ENCODE measurements around the gene ATP1A2. TPM values are rescaled to one million over a fixed set of nuclear protein-coding genes. Genes with fewer than 3 reads are reported as not detected.

ATP1A2 gene
- total RNA-seq, 4 donors from 2014 or later, result 2.2 to 32.6 (median 5.3) TPM

GRCh38 chr1:160163615-160164014 lies 48.1 kb downstream of the ATP1A2 start:
- Histone ChIP-seq H3K9me3 (no peaks in the 10 kb centered on the region), H3K4me1 (no peaks in the 10 kb centered on the region), H3K4me3 (no peak overlapping the region), H3K27me3 (peaks cover 0 to 22% (median 0%) of the 10 kb centered on the region in 4 donors), H3K27ac (no peak overlapping the region), H3K36me3 (no peaks in the 10 kb centered on the region)
- TF ChIP-seq POLR2A (IDR thresholded peaks at IDR 0.05), result no peak
- TF ChIP-seq, protein P1, sequence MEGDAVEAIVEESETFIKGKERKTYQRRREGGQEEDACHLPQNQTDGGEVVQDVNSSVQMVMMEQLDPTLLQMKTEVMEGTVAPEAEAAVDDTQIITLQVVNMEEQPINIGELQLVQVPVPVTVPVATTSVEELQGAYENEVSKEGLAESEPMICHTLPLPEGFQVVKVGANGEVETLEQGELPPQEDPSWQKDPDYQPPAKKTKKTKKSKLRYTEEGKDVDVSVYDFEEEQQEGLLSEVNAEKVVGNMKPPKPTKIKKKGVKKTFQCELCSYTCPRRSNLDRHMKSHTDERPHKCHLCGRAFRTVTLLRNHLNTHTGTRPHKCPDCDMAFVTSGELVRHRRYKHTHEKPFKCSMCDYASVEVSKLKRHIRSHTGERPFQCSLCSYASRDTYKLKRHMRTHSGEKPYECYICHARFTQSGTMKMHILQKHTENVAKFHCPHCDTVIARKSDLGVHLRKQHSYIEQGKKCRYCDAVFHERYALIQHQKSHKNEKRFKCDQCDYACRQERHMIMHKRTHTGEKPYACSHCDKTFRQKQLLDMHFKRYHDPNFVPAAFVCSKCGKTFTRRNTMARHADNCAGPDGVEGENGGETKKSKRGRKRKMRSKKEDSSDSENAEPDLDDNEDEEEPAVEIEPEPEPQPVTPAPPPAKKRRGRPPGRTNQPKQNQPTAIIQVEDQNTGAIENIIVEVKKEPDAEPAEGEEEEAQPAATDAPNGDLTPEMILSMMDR (IDR thresholded peaks at IDR 0.05), result no peak
- intact Hi-C loops (cut with DNase I), result no loop called here
- DNase-seq, result no peak
- WGBS, 2 donors, result 83 to 100% methylated on average over 1 of the region's 1 CpG

DNA sequence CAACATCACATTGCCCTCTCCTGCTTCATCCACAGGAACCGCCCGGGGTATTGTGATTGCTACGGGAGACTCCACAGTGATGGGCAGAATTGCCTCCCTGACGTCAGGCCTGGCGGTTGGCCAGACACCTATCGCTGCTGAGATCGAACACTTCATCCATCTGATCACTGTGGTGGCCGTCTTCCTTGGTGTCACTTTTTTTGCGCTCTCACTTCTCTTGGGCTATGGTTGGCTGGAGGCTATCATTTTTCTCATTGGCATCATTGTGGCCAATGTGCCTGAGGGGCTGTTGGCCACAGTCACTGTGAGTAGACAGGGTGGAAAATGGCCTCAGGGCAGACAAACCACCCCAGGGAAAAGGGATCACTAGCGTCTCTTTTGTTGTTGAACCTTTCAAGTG lies 48.6 kb downstream of the ATP1A2 start:
- Histone ChIP-seq H3K4me1 (no peaks in the 10 kb centered on the region), H3K27ac (no peak overlapping the region), H3K27me3 (peaks cover 0 to 22% (median 0%) of the 10 kb centered on the region in 4 donors), H3K9me3 (no peaks in the 10 kb centered on the region), H3K4me3 (no peak overlapping the region), H3K36me3 (no peaks in the 10 kb centered on the region)
- 75 to 85% methylated on average over 10 of the region's 10 CpGs for WGBS, 2 donors
- TF ChIP-seq, protein P1 (IDR thresholded peaks at IDR 0.05), result no peak
- TF ChIP-seq POLR2A (IDR thresholded peaks at IDR 0.05), result no peak
- intact Hi-C loops (cut with DNase I), result no loop called here
- no peak for DNase-seq

DNA sequence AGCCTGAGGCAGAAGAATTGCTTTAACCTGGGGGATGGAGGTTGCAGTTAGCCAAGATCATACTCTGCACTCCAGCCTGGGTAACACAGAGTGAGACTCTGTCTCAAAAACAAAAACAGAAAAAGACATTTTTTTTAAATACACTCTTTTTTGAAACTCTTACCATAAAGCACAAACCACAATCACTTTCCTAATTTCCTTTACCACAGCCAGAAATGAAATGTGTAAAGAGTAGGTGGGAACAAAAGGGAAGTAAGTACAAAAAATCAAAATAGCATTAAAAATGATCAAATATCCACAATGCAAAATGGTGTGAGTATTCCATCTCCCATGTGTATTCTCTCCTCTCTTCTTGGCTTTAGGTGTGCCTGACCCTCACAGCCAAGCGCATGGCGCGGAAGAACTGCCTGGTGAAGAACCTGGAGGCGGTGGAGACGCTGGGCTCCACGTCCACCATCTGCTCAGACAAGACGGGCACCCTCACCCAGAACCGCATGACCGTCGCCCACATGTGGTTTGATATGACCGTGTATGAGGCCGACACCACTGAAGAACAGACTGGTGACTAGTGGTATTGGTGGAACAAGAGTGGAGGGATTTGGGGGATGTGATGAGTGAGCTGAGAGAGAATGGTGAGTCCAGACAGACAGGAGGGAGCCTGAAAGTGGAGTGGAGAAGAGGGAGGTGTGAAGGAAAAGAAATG lies 50.8 kb downstream of the ATP1A2 start:
- 78 to 82% methylated on average over 12 of the region's 12 CpGs for WGBS, 2 donors
- no peaks in the 10 kb centered on the region for H3K36me3 ChIP-seq
- intact Hi-C loops (cut with DNase I), result no loop called here

GRCh38 chr1:160167056-160167455 lies 51.5 kb downstream of the ATP1A2 start:
- Histone ChIP-seq H3K4me1 (no peaks in the 10 kb centered on the region), H3K9me3 (no peaks in the 10 kb centered on the region), H3K27me3 (peaks cover 0 to 24% (median 0%) of the 10 kb centered on the region in 4 donors), H3K27ac (no peak overlapping the region), H3K36me3 (no peaks in the 10 kb centered on the region), H3K4me3 (no peak overlapping the region)
- TF ChIP-seq POLR2A (IDR thresholded peaks at IDR 0.05), result no peak
- TF ChIP-seq, protein P1 (IDR thresholded peaks at IDR 0.05), result no peak
- 25 to 60% methylated on average over 1 to 3 of the region's 4 CpGs for WGBS, 2 donors
- no peak for DNase-seq
- intact Hi-C loops (cut with DNase I), result no loop called here

More for the DNA sequence above, 50.8 kb downstream of the ATP1A2 start:
- no peaks in the 10 kb centered on the region for H3K4me1 ChIP-seq
- TF ChIP-seq POLR2A (IDR thresholded peaks at IDR 0.05), result no peak
- TF ChIP-seq, protein P1 (IDR thresholded peaks at IDR 0.05), result no peak
- no peaks in the 10 kb centered on the region for H3K9me3 ChIP-seq
- no peak for DNase-seq
- no peak overlapping the region for H3K4me3 ChIP-seq
- H3K27ac ChIP-seq, result no peak overlapping the region
- peaks cover 0 to 22% (median 0%) of the 10 kb centered on the region in 4 donors for H3K27me3 ChIP-seq

- intact Hi-C loops (cut with DNase I), result no loop called here
- H3K9me3 ChIP-seq, result no peaks in the 10 kb centered on the region
- H3K27me3 ChIP-seq, result peaks cover 0 to 26% (median 0%) of the 10 kb centered on the region in 4 donors
- H3K4me1 ChIP-seq, result no peaks in the 10 kb centered on the region
- no peaks in the 10 kb centered on the region for H3K36me3 ChIP-seq
- H3K27ac ChIP-seq, result no peak overlapping the region
- TF ChIP-seq POLR2A (IDR thresholded peaks at IDR 0.05), result no peak
- TF ChIP-seq, protein P1 (IDR thresholded peaks at IDR 0.05), result no peak
- H3K4me3 ChIP-seq, result no peak overlapping the region
- DNase-seq, result no peak
- WGBS, 2 donors, result 82% methylated on average over 6 of the region's 6 CpGs
These were observed 52.0 kb downstream of the ATP1A2 start for GRCh38 chr1:160167580-160167979.
